HG03108 (cell line): Measurements from ENCODE around the gene TBCB.
"Not testable (repeated sequence)": the region's sequence is repeated elsewhere in the genome, so short reads cannot be mapped to it uniquely, and the experiment has no call there.

ENCODE experiments used
- ATAC-seq: cut with Tn5 transposase; IDR thresholded peaks from one replicate; pipeline ENCODE4 v1.9.1; 2021; ENCODE audit warnings: moderate library complexity; ENCODE audit not compliant: unreplicated experiment

The TBCB gene

GRCh38 chr19:36115453-36116343 is at the start of gene TBCB:
Gene TBCB, plus strand, starts transcription at chr19:36115468. Its CDS starts 93 bp downstream, at chr19:36115561.
- peak; percentile 29 for ATAC-seq

GRCh38 chr19:36067681-36068080 is 47.6 kb upstream of the TBCB start:
- ATAC-seq, result no peak

- ATAC-seq, result not testable (repeated sequence)
Observed at GRCh38 chr19:36068810-36069499, 46.3 kb upstream of the TBCB start.

GRCh38 chr19:36072081-36072480 is 43.2 kb upstream of the TBCB start:
- no peak for ATAC-seq

- ATAC-seq, result no peak
Observed at GRCh38 chr19:36073121-36073876, 42.0 kb upstream of the TBCB start.

- no peak for ATAC-seq
Observed at GRCh38 chr19:36079389-36079945, 35.8 kb upstream of the TBCB start.

GRCh38 chr19:36081385-36081784 is 33.9 kb upstream of the TBCB start:
- no peak for ATAC-seq

- ATAC-seq, result no peak
Observed at GRCh38 chr19:36081894-36082293, 33.4 kb upstream of the TBCB start.

GRCh38 chr19:36082916-36083315 is 32.4 kb upstream of the TBCB start:
- ATAC-seq, result no peak

GRCh38 chr19:36084231-36085009 is 30.8 kb upstream of the TBCB start:
- ATAC-seq, result no peak

- no peak for ATAC-seq
Observed at GRCh38 chr19:36086326-36086725, 28.9 kb upstream of the TBCB start.

GRCh38 chr19:36089847-36090246 is 25.4 kb upstream of the TBCB start:
- no peak for ATAC-seq

GRCh38 chr19:36090910-36091695 is 24.2 kb upstream of the TBCB start:
- ATAC-seq, result no peak

GRCh38 chr19:36092566-36092965 is 22.7 kb upstream of the TBCB start:
- no peak for ATAC-seq

GRCh38 chr19:36093146-36093662 is 22.1 kb upstream of the TBCB start:
- ATAC-seq, result no peak

GRCh38 chr19:36093687-36094086 is 21.6 kb upstream of the TBCB start:
- ATAC-seq, result no peak

GRCh38 chr19:36097036-36097435 is 18.2 kb upstream of the TBCB start:
- no peak for ATAC-seq

- ATAC-seq, result no peak
Observed at GRCh38 chr19:36099166-36099785, 16.0 kb upstream of the TBCB start.

GRCh38 chr19:36100476-36100875 is 14.8 kb upstream of the TBCB start:
- ATAC-seq, result no peak
